Smooth muscle cell of the brain vasculature (primary cell): ENCODE data around the gene GLRB.
"Not testable (repeated sequence)": the region's sequence is repeated elsewhere in the genome, so short reads cannot be mapped to it uniquely, and the experiment has no call there.

Experiments used
- DNase-seq: peaks from one replicate; pipeline ENCODE4 v3.0.0-alpha.2; 2012; ENCODE audit warnings: low read depth, low spot score

The GLRB gene

DNA sequence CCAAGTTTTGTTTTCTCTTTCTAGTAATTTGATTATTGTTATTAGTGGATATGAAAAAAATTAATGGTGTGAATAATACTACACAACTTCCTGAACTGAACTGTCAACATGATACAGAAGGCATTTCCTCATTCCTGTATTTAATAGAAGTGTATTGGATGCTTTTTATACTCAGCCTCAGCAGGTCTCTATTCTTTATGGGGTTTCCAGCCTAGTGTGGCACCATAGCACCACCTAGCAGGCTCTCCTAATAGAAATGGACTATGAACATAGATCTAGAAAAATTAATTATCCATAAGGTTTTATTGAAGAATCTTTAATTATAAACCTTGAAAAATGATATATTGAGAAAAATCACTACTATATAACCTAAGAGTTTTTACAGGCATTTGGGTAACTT, 52.4 kb downstream of the GLRB start:
- DNase-seq, result peak; percentile 12

DNA sequence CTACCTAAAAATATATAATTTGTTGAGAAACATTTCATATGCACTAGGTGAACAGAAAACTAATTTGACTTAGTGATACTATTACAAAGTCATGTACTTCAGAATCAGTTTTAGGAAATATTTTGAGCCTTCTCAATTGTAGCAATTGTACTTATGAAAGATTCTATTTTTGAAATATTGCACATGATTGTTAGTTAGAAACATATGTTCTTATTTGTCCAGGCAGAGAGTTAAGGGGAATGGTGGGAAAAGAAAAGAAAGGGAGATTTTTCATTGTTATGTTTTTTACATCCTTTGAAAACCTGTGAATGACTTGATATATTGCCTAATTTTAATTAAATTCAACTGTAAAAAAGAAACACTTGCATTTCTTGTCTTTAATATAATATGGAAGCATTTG, 66.0 kb downstream of the GLRB start:
- no peak for DNase-seq

DNA sequence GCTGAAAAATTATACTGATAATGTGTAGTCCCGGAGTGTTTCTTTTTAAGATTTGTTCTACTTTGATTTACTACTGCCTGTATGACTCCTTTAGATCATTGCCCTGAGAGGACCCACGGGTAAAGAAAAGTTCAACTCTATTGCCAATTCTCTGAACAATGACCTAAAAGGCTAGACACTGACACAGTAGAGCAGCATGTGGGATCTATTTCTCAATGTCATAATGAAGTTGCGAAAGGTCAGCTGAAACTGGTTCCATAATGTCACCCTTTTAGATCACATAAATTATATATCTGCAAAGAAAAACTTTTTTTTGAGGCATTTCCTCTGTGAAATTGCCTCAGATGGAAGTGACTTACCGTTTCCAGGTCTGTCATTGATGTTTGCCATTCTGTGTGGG, 67.4 kb downstream of the GLRB start:
- no peak for DNase-seq

DNA sequence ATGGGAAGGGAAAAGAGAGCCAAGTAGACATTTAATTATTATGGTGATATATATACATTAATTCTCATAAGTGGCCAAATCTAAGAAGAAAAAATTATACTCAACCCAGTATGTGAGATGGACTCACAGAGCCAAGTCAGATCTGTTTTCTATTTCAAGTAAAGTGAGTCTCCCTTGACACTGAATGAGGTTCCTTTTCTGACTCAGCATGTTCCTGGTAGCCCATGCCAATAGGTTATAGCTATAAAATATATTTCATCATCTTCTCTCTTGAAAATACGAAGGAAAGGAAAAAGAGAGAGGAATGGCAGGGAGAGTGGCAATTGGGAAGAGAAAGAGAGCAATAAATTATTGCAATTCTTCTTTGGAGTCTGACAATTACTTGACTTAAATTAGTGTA, 75.8 kb downstream of the GLRB start:
- DNase-seq, result no peak

DNA sequence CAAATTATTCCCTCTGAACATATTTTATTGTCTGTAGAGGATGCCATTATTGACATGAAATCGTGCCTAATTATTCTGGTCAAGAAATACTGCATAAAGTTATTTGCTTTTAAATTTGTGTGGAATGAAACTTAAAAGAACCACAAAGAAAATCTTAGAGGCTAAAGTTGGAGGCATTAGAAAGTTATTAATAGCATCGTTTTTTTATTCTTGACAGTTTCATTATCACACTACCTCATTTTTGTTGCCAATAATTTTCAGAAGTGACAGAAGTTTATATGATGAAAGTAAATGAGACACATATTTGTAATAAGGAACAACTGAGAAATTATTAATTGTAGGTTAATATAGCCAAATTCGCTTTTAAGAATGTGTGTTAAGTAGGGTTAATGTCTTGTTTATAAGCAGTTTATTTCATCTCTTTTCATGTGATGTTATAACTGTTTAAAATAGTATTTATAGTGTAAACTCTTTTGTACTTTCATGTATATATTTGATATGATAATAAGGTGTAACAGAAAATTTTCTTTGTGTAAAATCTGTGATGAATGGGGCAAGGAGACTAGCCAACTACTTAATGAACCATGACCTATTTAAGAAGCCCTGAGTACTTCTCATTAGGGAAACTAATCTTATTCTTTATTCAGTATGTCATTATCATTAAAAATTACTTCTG, 90.1 kb downstream of the GLRB start:
- no peak for DNase-seq

DNA sequence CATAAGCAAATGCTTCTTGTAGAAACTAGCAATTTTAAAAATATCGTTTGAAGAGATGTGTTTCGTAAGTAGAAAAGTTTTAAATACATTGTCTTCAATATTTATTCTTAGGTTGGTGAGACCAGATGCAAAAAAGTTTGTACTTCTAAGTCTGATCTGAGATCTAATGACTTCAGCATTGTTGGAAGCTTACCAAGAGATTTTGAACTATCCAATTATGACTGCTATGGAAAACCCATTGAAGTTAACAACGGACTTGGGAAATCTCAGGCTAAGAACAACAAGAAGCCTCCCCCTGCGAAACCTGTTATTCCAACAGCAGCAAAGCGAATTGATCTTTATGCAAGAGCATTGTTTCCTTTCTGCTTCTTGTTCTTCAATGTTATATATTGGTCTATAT, 94.4 kb downstream of the GLRB start:
- DNase-seq, result no peak

DNA sequence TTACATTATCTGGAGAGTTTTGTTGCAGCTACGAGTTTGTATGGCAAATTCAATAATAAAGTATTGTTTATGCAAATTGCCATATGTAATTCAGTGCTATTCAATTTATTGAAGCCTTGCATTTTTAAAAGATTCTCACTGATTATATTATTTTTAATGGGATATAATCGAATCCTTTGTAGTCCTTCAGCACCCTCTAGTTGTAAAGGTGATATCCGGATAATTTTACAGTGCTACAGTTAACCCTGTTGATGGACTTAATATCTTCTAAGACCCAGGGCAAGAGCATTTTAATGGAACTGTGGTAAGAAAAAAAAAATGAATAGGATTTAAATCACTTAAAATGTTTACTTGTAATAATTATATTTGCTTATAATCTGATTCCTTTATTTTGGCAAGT, 96.1 kb downstream of the GLRB start:
- DNase-seq, result no peak

DNA sequence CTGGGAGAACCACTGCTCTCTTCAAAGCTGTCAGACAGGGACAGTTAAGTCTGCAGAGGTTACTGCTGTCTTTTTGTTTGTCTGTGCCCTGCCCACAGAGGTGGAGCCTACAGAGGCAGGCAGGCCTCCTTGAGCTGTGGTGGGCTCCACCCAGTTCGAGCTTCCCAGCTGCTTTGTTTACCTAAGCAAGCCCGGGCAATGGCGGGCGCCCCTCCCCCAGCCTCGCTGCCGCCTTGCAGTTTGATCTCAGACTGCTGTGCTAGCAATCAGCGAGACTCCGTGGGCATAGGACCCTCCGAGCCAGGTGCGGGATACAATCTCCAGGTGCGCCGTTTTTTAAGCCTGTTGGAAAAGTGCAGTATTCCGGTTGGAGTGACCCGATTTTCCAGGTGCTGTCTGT, 104.3 kb downstream of the GLRB start:
- not testable (repeated sequence) for DNase-seq

DNA sequence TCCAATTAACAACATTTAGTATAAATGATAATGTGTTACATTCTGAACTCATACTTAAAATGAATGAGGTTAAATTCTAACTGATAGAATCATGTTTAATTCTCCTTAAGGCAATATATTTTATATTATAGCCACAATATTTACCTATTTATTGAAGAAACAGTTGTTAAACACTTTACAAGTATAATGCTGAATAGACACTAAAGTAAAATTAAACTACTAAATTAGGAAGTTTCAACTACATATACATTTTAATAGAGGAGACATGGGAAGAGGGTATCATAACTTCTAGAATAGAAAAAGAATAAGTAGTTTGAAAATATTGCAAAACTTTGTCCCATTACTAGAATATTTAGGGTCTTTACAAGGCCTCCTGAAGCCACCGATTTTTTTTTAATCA, 108.3 kb downstream of the GLRB start:
- DNase-seq, result no peak

DNA sequence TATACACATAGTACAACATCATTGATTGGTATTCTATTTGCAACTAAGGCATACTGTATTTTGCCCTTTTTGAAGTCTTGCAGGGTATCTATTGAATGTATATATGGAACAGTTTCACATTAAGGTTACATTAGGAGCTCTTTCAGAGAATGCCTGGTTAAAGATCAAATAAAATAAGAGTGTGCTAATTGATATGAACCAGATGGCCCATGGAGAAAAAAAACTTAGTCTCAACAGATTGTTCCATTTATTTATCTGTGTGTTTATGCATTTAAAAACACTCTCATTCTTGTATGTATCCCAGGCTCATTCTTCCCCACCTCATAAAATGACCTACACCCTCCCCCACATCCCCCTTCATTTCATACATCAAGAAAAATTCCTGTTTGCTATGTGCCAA, 109.4 kb downstream of the GLRB start:
- no peak for DNase-seq

DNA sequence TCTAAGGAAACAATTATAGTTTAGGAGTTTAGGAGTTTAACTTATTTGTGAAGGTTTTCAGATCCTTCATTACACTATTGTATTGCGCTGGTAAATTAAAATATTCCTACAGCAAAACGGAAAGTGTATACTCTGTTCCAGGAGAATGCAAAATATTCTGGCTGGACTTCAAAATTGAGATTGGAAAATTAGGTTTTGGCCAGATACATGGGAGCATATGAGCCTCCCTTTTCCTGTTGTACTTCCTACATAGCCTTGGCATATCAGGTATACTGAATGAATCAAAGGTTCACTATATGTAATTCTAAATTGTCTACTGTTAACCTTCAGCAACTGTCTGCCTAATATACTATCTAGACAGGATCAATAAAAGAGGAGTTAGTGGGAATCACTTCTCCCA, 119.4 kb downstream of the GLRB start:
- no peak for DNase-seq

DNA sequence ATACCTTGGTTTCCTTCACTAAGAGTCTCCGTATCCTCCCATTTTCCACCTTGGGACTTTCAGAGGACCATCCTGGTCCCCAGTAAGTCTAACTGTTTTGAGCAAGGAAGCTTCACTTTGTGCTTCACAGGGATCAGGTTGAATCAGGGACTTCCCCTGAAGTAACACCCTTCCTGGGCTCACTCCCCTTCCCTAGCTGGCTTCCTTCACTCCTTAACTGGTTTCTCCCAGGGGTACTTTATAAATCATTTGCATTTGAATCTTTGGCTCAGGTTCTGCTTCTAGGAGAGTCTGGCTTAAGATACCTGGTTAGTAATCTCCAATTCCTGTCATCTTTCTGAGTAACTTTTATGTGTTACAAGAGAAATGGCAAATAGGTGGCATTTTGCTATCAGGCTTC, 120.1 kb downstream of the GLRB start:
- DNase-seq, result no peak

DNA sequence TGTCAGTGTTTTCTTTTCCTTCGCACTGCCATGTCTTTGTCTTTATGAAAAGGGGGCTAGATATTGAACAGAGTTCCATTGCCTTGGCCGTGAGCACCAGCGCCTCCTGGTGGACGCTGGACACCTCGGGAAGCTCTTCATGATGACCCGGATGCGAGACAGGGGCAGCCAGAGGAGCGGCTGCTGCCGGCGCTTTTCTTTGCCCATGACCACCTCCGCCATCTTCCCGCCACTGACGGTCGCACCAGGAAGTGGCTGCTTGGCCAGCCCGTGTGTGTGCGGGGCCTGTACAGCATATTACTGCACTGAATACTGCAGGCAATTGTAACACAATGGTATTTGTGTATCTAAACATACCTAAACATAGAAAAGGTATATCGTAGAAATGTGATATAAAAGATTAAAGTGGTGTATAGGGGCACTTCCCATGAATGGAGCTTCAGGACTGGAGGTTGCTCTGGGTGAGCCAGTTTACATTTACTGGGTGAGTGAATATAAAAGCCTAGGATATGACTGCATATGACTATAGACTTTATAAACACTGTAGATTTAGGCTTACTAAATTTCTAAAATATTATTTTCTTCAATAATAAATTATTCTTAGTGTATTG, 128.8 kb downstream of the GLRB start:
- DNase-seq, result no peak

DNA sequence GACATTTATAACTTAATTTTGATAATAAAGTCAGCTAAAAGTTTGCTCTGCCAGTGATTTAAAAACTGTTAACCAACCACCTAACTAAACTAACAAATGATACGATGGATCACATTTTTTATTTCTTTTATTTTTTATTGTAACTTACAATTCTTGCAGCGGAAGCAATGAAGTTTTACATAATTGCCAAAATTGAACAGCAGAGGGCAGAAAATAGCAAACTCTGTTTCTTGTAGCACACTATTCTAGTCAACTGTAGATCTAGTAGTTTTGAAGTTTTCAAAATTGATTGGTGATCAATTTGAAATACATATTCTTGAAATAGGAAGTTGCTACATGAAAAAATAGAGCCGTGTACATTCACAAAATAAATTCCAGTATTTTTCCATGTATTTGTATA, 141.8 kb downstream of the GLRB start:
- no peak for DNase-seq

DNA sequence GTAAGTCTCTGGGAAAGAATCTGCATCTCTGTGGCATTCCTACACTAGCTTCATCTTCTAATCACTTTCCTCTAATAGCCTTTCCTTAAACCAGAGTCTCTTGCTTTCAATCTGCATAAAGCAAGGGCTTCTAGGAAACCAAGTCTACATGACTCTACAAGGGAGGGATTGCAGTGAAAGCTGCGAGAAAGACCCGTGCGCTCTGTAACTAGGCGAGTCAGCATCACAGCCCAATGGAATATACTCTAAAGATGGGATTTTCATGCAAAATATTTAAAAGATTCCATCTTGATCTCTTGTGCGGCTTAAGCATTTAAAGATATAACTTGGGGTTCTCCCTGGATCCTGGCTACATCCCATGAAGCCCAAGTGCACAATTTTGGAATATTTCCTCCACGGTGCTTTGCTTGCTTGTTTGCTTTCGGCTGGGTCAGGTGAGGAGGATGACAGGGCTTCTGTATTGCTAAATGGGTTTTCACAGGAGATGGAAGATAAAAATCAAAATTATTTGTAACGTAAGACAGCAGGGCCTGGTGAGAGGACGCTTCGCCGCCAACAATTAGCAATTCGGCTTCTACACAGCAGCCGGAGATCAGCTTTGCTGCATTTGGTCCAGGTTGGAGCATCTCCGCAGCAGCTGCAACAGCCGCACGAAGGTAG, 143.9 kb downstream of the GLRB start:
- peak; percentile 17 for DNase-seq

DNA sequence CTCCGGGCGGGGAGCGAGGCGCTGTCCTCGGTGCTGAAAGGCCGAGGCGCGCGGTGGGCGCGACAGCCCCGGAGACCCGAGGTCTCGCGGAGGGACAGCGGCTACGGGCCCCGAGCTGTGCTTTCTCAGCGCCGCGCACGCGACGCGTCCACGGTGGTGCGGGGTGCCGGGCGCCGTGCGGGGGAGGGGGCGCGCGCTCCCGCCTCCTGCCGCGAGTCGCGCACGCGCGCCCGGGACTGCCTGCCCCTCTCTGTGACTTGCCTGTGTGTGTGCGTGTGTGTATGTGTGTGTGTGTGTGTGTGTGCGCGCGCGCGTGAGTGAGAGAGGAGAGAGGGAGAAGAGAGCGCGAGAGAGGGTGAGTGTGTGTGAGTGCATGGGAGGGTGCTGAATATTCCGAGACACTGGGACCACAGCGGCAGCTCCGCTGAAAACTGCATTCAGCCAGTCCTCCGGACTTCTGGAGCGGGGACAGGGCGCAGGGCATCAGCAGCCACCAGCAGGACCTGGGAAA, 144.5 kb downstream of the GLRB start, which contains the start of gene GRIA2:
GRIA2 (plus strand) TSS at position 358 of the 511 bp plus-strand sequence. CDS start 315 bp downstream, outside the sequence.
- DNase-seq, result no peak

DNA sequence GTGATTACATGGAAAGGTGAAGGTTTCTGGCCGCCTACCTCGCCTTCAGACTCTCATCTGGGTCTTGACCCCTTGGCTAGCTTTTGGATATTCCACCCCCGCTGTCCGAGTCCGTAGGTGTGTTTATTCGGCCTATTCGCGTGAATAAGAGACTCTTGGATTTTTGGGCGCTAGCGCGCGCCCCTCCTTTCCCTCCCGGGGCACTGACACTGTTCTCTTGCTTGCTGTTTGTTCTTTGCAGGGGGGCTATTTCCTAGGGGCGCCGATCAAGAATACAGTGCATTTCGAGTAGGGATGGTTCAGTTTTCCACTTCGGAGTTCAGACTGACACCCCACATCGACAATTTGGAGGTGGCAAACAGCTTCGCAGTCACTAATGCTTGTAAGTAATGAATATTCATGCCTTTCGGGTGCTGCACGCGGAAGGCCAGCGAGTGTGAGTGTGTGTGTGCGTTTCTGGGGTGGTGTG, 145.5 kb downstream of the GLRB start:
- no peak for DNase-seq
